22Rv1 (cell line): Measurements from ENCODE around the gene CABLES1.

Experiments
- H3K27ac ChIP-seq: fragments of 450-650 bp; 2 replicates; pipeline ENCODE4 v1.5.1; 2017
- CTCF ChIP-seq: fragments of 450-650 bp; IDR thresholded peaks from 2 replicates; pipeline ENCODE4 v1.5.1; 2017; ENCODE audit warnings: mild to moderate bottlenecking
- ZFX ChIP-seq: fragments of 450-650 bp; IDR thresholded peaks from 2 replicates; pipeline ENCODE4 v1.6.1; 2017; ENCODE audit warnings: antibody characterized with exemption, borderline replicate concordance

The CABLES1 gene

DNA sequence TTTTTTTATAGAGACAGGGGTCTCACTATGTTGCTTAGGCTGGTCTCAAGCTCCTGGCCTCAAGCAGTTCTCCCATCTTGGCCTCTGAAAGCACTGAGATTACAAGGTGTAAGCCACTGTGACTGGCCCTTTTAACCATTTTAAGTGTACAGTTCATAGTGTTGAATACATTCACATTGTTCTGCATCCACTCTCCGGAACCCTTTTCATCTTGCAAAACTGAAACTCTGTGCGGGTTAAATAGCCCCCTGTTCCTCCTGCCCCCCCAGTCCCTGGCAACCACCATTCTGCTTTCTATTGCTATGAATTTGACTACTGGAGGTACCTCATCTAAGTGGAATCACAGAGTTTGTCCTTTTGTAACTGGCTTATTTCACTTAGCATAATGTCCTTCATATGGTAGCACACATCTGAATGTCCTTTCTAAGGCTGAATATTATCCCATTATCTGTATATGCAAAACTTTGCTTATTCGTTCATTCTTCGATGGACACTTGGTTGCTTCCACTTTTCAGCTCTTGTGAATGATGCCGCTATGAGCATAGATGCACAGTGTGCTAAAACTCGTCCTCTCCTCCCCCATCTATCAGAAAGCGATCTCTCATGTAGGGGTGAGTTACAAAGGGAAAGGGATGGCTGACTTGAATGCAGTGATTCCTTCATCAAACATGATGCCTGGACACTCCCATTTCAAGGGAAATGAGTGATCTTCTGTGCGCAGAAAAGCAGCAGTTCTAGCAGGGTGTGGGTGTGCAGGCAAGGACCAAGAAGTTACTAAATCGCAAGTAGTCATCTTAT lies 30.2 kb downstream of the CABLES1 start:
- no peak for TF ChIP-seq CTCF
- TF ChIP-seq ZFX: no peak
- no peak overlapping the region for H3K27ac ChIP-seq

GRCh38 chr18:23166891-23167541 lies 31.7 kb downstream of the CABLES1 start:
- TF ChIP-seq ZFX: no peak
- no peak for TF ChIP-seq CTCF
- H3K27ac ChIP-seq: no peak overlapping the region

DNA sequence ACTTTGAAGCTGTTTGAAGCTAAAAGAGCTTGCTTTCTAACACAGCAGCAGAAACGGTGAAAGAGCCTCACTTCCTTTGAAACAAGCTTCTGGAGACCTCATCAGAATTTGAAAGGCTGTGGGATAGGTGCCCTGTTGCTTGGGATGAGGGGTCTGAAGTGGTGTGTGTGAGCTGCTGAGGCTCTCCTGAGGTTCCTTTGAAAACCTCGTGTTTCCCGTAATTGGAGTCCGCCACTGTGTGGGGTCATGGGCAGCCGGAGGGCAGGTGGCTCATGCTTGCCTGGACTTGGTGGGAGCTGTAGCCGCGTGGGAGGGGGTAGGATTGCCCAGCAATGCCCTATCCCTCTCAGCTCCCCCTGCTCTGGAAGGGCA lies 34.4 kb downstream of the CABLES1 start:
- no peak for TF ChIP-seq CTCF
- TF ChIP-seq ZFX: no peak

DNA sequence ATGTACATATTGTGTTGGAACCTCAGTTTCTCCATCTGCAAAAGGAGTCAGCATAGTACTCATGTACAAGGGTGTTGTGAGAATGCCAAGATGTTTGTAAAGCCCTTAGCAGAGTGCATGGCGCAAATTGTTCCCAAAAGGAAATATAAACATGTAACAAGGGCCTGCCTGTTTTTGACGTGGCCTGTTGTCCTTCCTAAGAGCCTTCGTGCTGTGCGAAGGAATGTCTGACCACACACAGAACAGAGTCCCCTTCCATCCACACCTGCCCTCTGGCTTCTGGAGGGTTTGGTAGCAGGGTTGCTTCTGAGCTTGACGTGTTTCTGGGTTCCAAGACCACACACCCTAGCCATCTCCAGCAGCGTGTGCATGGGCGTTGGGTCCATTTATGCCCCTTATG lies 34.9 kb downstream of the CABLES1 start:
- H3K27ac ChIP-seq: no peak overlapping the region
- TF ChIP-seq ZFX: no peak
- no peak for TF ChIP-seq CTCF

More for the DNA sequence above, 34.4 kb downstream of the CABLES1 start:
- H3K27ac ChIP-seq: no peak overlapping the region

- no peak overlapping the region for H3K27ac ChIP-seq
- TF ChIP-seq ZFX: no peak
- TF ChIP-seq CTCF: no peak
These were observed 36.4 kb downstream of the CABLES1 start for GRCh38 chr18:23171581-23172156.

GRCh38 chr18:23172591-23173380 lies 37.5 kb downstream of the CABLES1 start:
- no peak overlapping the region for H3K27ac ChIP-seq
- TF ChIP-seq ZFX (no peak), CTCF (no peak)
